HG03354 (cell line): ENCODE results near the gene ANKS1B.

Source experiments
- ATAC-seq: cut with Tn5 transposase; IDR thresholded peaks from one replicate; pipeline ENCODE4 v1.9.1; 2021; ENCODE audit warnings: mild to moderate bottlenecking; ENCODE audit not compliant: unreplicated experiment, poor library complexity, severe bottlenecking

ANKS1B gene

GRCh38 chr12:99170461-99170860 lies 814.3 kb downstream of the ANKS1B start:
- no peak for ATAC-seq

GRCh38 chr12:99170037-99170436 lies 814.7 kb downstream of the ANKS1B start:
- no peak for ATAC-seq

GRCh38 chr12:99157946-99158345 lies 826.8 kb downstream of the ANKS1B start:
- no peak for ATAC-seq

- no peak for ATAC-seq
Measured at GRCh38 chr12:99154983-99155336, 829.8 kb downstream of the ANKS1B start.

- ATAC-seq: no peak
Measured at GRCh38 chr12:99154216-99154982, 830.3 kb downstream of the ANKS1B start.

GRCh38 chr12:99153293-99153692 lies 831.4 kb downstream of the ANKS1B start:
- ATAC-seq: no peak

GRCh38 chr12:99152337-99152736 lies 832.4 kb downstream of the ANKS1B start:
- no peak for ATAC-seq

- ATAC-seq: no peak
Measured at GRCh38 chr12:99151744-99152143, 833.0 kb downstream of the ANKS1B start.

- no peak for ATAC-seq
Measured at GRCh38 chr12:99147130-99147529, 837.6 kb downstream of the ANKS1B start.

GRCh38 chr12:99146730-99147129 lies 838.0 kb downstream of the ANKS1B start:
- ATAC-seq: no peak

- no peak for ATAC-seq
Measured at GRCh38 chr12:99146185-99146584, 838.6 kb downstream of the ANKS1B start.

GRCh38 chr12:99142651-99143050 lies 842.1 kb downstream of the ANKS1B start:
- ATAC-seq: no peak

GRCh38 chr12:99140017-99140720 lies 844.6 kb downstream of the ANKS1B start:
- ATAC-seq: no peak

- no peak for ATAC-seq
Measured at GRCh38 chr12:99138393-99138792, 846.3 kb downstream of the ANKS1B start.

- no peak for ATAC-seq
Measured at GRCh38 chr12:99137124-99137855, 847.4 kb downstream of the ANKS1B start.

- no peak for ATAC-seq
Measured at GRCh38 chr12:99136516-99136915, 848.2 kb downstream of the ANKS1B start.

GRCh38 chr12:99135376-99135775 lies 849.4 kb downstream of the ANKS1B start:
- no peak for ATAC-seq

GRCh38 chr12:99133401-99133800 lies 851.3 kb downstream of the ANKS1B start:
- ATAC-seq: no peak

GRCh38 chr12:99131751-99132199 lies 853.0 kb downstream of the ANKS1B start:
- peak; percentile 34 for ATAC-seq

- ATAC-seq: peak; percentile 97
Measured at GRCh38 chr12:99130808-99131553, 853.8 kb downstream of the ANKS1B start.
